ENCODE data around the gene CCNF.
"Not testable (repeated sequence)": the region's sequence is repeated elsewhere in the genome, so short reads cannot be mapped to it uniquely, and the experiment has no call there.

Gene CCNF

DNA sequence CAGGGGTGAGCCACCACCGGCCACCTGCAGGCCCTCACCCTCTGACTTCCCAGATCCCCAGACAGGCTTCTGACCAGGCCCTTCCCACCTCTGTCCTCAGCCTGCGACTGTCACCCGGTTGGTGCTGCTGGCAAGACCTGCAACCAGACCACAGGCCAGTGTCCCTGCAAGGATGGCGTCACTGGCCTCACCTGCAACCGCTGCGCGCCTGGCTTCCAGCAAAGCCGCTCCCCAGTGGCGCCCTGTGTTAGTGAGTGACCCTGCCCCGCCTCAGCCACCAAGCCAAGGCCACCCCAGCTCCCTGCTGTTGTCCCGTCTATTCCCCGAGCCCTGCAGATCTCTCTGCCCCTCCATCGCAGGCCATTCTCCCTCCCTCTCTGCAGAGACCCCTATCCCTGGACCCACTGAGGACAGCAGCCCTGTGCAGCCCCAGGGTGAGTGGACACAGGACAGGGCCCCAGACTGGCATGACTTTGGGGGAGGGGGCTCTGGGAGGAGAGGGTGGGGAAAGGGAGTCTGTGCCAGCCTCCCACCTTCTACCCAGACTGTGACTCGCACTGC is 43.7 kb downstream of the CCNF start:
- DNase-seq: no peak

DNA sequence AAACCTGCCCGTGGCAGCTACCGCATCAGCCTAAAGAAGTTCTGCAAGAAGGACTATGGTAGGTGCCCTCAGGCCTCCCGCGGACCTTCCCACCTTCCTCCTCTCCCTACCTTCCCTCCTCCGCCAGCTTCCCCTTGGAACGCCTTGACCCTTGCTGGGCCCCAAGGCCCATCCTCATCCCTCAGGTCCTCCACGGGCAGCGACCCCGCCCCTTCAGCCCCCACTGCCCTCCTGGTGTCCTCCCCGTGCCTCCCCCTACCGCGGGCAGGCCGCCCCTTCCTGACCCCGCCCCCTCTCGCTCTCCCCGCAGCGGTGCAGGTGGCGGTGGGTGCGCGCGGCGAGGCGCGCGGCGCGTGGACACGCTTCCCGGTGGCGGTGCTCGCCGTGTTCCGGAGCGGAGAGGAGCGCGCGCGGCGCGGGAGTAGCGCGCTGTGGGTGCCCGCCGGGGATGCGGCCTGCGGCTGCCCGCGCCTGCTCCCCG is 44.2 kb downstream of the CCNF start:
- DNase-seq: no peak

DNA sequence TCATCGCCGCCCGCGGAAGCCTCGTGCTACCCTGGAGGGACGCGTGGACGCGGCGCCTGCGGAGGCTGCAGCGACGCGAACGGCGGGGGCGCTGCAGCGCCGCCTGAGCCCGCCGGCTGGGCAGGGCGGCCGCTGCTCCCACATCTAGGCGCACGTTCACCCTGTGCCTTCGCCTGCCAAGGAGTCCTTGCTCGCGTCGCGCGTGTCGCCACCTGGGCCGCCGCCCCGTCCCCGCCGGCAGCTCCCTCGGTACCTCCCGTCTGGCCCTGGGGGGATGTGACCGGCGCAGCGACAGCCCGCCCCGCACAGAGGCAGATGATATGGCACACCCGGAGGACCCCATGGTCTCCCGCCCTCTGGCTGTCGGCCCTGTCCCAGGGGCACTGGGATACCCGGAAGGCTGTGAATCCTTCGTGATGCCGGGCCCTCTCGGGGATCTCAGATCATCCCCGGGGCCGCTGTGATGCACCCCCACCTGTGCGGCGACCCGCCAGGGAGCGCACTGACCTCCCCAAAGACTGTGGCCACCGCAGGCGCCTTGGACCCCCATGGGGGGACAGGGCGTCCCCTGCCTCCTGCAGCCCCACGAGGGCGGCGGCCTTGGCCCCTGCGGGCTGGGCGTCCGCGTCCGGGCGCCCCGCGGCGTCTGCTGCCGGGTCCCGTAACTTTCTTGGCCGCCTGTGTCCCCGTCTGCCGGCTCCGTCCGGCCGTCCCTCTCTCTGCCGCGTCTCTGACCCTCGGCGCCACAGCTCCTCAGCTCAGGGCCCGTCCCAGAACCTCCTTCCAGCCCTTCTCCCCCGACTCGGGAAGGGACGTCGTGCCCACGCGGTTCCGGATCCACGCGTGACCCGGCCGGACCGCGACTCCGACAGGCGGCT is 45.0 kb downstream of the CCNF start:
- DNase-seq: peak; percentile 63 to 89 (median 76)

DNA sequence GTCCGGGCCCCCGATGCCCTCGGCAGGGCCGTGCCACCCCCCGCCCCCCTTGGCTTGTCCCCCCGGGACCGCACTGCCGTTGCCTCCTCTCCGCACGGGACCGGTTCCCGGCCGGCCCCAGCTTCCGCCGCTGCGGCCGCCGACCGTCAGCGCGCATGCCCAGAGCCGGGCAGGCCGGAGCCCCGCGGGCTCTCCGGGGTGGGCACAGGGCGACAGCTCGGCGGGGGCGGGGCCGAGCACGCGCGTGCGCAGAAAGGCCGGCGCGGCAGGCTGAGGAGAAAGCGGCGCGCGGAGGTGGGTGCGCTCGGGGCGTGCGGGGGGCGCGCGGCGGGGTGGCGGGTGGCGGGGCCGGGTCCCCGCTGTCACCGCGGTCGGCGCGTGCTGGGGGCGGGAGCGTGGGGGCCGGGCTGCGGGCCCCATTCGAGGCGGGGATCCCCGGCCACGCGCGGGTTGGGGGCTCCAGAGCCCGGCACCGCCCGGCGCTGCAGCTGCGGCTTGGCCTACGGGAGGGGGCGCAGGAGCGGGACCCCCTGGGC is 45.7 kb downstream of the CCNF start, which contains the start of gene TBC1D24:
Gene TBC1D24, plus strand, starts transcription at position 251 of the 536 bp plus-strand sequence. CDS start 21,022 bp downstream, outside the sequence.
- peak; percentile 92 to 97 (median 95) for DNase-seq

DNA sequence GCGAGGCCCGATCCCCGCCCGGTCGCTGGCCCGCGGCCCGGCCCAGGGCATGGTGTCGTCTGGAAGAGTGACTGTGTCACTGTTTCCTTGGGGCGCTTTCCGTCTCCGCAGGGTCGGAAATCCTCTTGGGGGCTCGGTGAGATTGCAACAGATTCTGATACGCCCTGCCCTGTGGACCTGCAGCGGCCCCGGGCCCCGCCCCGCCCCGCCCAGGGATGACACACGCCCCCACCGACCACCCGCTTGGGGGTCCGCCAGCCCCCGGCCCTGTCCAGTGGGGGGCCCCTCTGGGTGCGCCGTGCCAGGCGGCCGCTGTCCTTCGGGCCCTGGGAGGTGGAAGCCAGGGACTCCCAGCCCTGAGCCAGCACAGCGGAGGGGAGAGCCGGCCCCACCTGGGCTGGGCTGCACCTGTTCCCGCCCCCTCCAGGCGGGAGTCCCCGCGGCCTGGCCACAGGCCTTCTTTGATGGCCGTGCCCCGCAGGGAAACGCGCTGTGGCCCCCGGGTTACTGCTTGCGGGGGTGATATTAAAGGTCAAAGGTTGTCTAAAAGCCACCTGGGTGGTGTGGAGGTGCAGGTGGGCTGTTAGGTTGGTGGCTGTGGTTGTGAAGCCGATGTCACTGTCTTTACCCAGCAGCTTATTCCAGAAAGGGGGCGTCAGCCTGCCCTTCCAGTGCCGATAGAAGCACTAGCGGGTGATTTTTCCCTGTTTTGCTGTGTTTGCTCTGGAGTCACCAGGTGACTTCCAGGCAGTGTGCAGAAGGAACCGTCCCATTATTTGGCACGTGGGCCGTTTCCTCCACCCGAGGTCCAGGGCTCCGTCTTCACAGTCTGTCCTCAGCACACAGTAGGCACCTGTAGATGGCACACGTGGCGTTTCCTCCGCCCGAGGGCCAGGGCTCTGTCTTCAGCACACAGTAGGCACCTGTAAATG is 46.4 kb downstream of the CCNF start:
- peak in 1 of 4 experiments; percentile 46 for DNase-seq

DNA sequence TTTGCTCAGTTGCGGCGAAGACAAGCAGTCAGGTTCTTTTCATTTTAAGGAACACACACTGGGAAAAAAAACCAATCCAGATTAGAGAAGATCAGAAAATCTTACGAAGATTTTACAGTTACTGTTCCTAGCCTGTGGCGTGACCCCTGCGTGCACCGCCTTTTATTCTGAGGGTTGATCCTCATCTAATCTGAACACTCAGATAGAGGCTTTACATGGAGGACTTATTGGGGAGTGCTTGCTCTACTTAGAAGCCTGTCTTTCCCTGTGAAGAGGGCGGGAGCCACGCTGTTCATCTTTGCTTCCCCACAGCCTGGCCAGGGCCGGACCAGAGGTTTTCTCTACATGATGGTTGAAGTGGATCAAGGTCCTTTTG is 47.1 kb downstream of the CCNF start:
- DNase-seq: no peak

DNA sequence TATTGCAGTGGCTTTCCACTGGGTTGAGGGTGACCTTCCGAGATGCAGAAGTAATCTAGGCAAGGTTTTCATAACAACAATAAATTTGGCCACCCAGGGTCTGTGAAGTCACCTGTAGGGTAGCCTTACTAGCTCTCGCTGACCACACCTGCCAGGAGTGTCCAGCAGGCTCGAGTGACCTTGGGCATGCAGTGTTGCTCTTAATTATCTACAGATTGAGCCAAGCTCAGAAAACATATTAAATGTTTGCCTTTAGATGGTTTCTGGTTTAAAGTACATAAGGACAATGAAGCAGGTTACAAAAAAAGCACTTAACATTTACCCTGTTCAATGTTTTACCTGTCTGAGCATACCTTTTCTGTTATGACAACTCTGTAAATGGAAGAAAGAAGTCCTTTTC is 47.5 kb downstream of the CCNF start:
- DNase-seq: no peak

DNA sequence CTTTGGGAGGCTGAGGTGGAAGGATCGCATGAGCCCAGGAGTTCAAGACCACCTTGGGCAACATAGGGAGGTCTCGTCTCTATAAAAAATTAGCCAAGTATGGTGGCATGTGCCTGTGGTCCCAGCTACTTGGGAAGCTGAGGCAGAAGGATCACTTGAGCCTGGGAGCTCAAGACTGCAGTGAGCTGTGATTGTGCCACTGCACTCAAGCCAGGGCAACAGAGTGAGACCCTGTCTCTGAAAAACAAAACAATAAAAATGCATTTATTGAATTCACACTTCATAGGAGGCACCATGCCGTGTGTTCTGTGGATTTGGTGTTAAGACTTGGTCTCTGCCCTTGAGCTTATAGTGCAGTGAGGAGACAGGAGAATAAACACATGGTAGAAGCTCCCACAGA is 48.1 kb downstream of the CCNF start:
- no peak for DNase-seq

DNA sequence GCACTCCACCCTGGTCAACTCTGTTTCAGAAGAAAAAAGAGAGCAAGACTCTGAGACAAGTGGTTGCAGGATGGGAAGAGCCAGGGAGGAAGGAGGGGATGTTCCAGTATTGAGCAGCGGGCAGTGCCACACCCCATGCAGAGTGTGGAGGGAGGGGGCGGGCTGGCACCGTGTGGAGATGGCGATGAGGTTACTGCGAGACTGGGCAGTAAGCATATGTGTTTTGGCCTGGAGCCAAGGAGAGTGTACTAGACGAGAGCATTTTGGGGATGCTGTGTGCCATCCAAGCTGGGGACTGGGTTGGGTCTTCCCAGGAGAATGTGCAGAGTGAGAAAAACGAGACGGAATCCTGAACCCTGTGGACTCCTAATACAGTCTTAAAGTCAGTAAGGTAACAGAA is 49.0 kb downstream of the CCNF start:
- DNase-seq: no peak

DNA sequence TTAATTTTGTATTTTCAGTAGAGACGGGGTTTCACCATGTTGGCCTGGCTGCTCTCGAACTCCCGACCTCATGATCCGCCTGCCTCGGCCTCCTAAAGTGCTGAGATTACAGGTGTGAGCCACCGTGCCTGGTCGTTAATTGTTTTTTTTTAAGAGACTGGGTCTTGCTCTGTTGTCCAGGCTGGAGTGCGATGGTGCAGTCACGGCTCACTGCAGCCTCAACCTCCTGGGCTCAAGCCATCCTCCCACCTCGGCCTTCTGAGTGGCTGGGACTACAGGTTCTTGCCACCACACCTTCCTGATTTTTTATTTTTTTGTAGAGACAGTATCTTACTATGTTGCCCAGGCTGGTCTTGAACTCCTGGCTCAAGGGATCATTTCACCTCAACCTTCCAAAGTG is 50.7 kb downstream of the CCNF start:
- DNase-seq: not testable (repeated sequence)

DNA sequence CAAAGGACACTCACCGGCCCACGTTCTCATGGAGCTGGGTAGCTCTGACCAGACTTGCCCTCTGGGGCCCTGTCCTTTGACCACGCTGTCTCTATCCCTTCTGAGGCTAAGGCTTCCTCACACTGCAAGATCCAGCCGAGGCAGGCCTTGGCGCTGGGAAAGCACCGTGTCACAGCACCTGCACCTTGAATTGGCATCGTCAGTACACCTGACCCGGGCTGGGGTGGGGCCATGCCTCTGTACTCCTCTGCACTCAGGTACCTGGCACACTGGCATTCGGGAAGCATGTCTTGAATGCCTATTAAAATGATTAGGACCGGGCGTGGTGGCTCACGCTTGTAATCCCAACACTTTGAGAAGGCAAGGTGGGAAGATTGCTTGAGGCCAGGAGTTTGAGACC is 51.7 kb downstream of the CCNF start:
- DNase-seq: no peak

DNA sequence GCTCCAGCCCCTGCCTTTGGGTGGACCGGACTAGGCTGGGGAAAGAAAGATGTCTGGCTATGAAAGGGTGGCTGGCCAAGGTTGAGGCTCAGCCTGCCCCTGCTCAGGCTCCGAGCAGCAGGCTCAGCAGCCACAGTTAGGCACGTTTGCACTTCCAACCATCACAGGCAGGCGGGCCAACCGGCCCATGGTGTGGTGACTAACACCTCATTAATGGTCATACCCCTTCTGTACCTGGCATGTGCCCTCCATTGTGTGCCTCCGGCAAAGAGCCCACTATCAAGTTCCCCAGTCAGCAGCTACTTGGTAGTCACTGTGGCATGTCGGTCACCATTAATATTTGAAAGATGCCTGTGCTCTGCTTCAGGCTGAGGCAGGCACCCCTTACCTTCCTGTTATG is 52.4 kb downstream of the CCNF start:
- no peak for DNase-seq

DNA sequence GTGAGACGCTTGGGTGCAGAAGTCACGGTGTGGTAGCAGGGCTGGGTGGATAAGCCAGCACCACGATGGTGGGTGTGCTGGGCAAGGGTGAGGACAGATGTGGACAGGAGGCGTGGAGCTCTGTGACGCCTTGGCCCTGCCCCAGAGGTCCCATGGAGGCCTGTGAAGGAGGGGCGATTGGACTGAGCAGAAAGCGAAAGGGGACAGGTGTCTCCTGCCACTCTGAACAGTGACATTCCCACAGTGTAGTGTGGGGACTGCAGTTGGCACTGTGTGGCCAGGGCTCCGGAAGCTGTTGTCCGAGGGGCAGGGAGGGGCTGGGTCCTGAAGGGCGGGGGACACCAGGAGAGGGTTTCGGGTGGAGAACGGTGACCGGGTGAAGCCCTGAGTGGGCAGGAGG is 53.0 kb downstream of the CCNF start:
- DNase-seq: no peak

DNA sequence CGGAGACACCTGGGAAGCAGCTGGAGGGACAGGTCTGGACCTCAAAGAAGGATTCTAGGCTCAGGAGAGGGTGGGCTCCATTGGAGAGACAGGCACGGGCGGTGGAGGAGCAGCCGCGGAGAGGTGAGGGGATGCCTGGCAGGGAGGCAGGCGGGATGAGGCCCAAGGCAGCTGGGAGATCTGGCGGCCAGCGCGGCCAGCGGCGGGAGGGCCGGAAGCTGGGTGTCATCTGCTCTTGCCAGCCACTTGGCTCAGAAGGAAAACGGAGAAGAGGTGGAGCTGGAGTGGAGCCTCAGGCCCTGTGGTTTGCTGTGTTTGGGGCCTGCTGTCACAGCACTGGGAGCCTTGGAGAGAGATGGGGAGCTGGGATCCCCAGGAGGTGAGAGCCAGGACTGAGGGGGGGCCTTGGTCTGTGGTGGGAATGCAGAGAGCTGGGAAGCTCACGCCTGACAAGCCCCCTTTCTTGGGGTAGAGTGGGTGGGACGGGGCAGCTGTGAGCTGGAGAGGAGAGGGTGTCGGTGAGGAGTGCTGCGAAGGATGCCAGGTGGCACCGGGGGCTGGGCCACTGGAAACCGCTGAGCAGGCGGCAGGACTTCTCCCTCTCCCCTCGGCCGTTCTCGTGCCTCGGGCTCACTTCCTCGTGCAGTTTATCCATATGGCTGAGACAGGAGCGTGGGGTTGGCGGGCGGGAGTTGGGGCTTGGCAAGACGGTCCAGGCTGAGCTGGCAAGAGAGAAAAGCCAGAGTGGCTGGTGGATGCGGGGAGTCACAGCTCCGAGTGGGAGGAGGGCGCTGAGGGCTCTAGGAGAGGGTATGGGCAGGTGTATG is 53.7 kb downstream of the CCNF start:
- DNase-seq: peak; percentile 68 to 83 (median 73)

DNA sequence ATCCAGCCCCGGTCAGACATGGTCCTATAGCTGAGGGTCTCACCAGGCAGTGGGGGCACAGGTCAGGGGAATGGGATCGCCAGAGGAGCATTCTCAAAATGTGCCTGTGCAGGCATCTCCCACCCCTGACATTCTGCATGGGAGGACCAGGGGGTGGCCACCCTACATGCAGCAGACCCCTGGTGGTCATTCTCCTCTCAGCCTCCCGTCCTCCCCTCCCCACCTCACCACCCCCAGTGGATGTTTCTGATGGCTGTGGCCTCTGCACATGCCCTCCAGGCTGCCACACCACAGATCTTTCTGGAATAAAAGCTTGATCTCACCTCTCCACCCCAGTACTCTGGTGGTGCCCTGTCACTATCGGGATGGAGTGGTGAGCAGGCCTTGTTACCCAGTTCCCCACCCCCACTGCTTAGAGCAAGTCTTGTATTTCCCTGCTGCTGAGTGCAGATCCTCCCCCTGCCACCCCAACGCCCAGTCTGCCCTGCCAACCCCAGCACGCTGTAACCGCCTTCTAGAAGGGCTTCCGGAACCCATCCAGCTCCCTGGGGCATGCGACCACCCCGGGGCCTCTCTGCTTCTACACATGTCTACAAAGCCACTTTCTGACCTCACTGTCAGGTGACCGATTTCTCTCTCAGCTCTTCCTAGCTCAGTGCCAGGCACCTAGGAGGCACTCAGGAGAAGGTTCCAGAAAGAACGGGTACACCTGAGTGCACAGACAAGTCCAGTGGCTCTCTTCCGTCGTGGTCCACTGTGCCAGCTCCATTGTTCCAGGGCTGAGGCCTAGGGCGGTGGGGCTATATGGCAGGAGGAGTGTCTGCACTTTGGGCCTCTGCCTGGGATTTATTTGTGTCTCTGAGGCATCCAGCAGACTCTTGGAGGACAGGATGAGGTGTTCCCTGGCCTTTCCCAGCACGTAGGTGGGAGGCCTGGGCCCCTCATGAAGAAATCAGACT is 55.0 kb downstream of the CCNF start:
- DNase-seq: no peak

DNA sequence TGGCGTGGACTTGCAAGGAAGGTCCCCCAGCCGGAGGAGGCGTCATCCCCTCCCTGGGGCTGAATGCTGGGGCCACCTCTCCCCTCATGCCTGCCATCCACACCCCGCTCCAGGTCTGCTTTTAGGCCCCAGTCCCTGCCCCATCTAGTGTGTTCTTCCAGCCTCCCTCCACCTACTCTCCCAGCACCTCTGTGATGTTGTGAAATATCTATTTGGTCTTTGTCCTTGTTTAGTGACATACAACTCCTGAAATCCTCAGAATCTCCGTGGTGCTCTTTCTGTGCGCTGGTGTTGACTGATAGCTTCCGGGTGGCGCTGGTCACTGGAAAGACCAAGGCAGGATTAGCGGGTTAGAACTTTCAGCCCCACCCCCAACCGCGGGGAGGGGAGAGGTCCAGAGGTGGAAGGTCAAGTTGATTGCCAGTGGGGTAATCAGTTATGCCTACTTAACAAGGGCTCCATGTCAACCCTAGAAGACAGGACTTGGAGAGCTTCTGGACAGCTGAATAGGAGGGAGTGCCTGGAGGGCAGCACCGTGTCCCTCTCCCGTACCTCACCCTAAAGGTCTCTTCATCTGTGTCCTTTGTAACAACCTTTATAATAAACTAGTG is 55.8 kb downstream of the CCNF start:
- DNase-seq: no peak

DNA sequence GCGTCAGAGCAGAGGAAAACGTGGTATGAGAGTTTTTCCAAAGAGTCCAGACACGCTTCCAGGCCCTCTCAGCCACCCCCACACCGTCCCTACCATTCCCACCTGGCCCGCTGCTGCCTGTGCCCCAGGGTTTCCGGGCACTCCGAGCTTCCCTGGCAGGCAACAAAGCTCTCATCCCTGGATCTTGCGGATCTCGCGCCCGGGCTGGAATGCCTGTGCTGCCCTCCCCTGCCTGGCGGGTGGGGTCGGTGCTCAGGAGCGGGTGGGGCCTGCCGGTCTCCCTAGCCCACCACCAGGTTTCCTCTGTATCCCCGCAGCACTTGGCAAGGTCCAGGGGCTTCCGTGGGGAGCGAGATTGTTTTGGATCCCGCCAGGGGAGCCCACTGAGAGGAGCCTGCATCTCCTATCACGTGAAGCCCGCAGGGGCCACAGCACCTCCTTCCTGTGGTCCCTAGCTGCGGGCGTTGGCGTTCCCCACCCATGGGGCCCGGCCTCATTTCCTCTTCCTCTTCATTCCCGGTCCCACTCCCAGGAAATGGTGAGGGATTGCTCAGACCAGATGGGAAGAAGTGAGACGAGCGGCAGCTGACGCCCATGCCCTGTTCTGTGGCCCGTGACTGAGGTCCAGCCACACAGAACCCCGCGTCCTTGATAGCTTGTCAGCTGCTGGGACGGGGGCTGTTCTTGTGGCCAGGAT is 56.7 kb downstream of the CCNF start:
- DNase-seq: peak; percentile 14 to 46 (median 32)

DNA sequence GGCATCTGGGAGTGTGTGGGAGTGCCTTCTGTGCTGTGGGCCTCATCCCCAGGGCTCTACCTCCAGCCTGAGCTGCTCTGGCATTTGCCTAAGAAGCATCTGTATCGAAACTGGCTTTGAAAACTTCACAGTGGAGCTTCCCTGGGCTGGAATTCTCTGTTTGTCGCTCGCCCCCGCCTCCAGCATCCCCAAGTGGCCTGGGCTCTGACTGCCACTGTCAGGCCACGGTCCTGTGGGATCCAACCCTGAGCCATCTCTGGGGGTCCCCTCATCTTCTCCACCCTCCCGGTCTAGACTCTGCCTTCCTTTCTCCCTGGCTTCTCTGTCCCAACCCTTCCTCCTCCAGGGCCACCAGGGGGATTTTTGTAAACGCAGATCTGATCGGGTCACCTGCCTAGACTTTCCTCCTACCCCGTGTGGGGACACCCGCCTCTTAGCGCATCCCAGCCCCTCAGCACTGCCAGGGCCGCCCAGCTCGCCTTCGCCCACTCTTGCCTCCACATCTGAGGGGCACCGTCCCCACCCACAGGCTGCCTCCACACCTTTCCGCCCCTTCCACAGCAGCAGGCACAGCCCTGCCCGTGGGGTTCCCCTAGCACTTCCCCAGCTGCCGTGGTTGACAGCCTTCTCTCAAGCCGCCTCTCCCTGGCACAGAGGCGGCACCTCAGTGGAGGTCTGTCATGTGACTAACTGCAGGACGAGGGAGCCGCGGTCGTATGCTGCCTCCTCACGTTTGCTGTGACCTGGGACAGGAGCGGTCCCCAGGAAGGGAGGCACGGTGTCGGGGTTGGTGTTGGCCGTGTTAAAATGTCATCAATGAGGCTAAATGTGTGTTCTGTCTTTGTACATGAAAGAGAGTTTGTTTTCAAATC is 57.6 kb downstream of the CCNF start:
- peak; percentile 68 to 86 (median 78) for DNase-seq

DNA sequence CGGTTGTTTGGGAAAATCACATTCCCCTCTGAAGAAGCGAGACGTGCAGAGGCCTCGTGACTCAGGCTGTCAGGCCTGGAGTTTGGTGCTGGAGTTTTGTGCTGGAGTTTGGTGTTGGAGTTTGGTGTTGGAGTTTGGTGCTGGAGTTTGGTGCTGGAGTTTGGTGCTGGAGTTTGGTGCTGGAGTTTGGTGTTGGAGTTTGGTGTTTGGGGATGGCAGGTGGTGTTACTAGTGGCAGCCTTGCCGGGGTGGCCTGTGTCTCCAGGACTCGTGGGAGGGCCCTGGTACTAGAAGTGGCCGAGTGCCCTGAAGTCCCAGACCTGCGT is 58.2 kb downstream of the CCNF start:
- DNase-seq: no peak

All from suppressor macrophage (primary cell).